Activated CD4-positive, alpha-beta T cell treated with anti-CD3 and anti-CD28 coated beads for 4 hours (primary cell): ENCODE data around the gene IFT74.
"Not testable (repeated sequence)": the region's sequence is repeated elsewhere in the genome, so short reads cannot be mapped to it uniquely, and the experiment has no call there.

Source experiments
- DNase-seq, 2 donors: peaks; one replicate each; pipeline ENCODE4 v3.0.0-alpha.2; 2020

Gene IFT74

GRCh38 chr9:27085456-27085855 is 129.2 kb downstream of the IFT74 start:
- DNase-seq, result no peak

- DNase-seq, result no peak
Observed at GRCh38 chr9:27086818-27087680, 130.8 kb downstream of the IFT74 start.

GRCh38 chr9:27088981-27089380 is 132.8 kb downstream of the IFT74 start:
- no peak for DNase-seq

GRCh38 chr9:27089706-27090105 is 133.5 kb downstream of the IFT74 start:
- no peak for DNase-seq

- no peak for DNase-seq
Observed at GRCh38 chr9:27090231-27090630, 134.0 kb downstream of the IFT74 start.

- no peak for DNase-seq
Observed at GRCh38 chr9:27090711-27091110, 134.5 kb downstream of the IFT74 start.

- DNase-seq, result not testable (repeated sequence)
Observed at GRCh38 chr9:27092496-27092895, 136.3 kb downstream of the IFT74 start.

- DNase-seq, result not testable (repeated sequence)
Observed at GRCh38 chr9:27093384-27094067, 137.3 kb downstream of the IFT74 start.

- DNase-seq, result no peak
Observed at GRCh38 chr9:27094640-27095298, 138.6 kb downstream of the IFT74 start.

GRCh38 chr9:27107241-27107640 is 151.0 kb downstream of the IFT74 start:
- no peak for DNase-seq

GRCh38 chr9:27108981-27109541 is 152.8 kb downstream of the IFT74 start, which contains the start of gene TEK:
TSS of gene TEK (plus strand) at chr9:27109225. CDS start at chr9:27109591, 366 bp downstream.
- no peak for DNase-seq

GRCh38 chr9:27109621-27110020 is 153.4 kb downstream of the IFT74 start:
- no peak for DNase-seq

- no peak for DNase-seq
Observed at GRCh38 chr9:27110181-27110580, 154.0 kb downstream of the IFT74 start.

GRCh38 chr9:27112235-27112634 is 156.0 kb downstream of the IFT74 start:
- DNase-seq, result no peak
